ENCODE data around the gene HNRNPA0.

DNA sequence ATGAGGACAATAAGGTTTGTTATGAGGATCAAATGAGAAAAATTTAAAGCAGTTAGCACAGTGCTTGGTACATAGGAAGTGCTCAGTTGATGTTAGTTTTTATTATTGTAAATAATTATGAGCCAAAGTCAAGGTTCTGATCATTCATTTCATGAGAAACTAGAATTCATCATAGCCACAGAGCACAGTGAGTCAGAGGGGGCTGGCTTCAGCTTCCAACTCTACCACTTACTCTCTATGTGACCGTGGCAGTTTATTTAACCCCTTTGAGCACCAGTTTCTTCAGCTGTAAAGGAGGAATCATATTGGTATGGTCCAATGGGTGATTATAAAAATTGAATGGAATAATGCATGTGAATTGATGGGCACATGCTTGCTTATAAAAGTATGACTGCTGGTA lies 57.7 kb downstream of the HNRNPA0 start:
- TF ChIP-seq CTCF (IDR thresholded peaks at IDR 0.05) (no peak), POLR2A (IDR thresholded peaks at IDR 0.05) (no peak), EP300 (IDR thresholded peaks at IDR 0.05) (no peak)
